GM21515 (cell line): ENCODE data around the gene MICU2.

Experiments used
- ATAC-seq: cut with Tn5 transposase; IDR thresholded peaks from one replicate; pipeline ENCODE4 v1.9.1; 2021; ENCODE audit not compliant: unreplicated experiment

MICU2 gene

DNA sequence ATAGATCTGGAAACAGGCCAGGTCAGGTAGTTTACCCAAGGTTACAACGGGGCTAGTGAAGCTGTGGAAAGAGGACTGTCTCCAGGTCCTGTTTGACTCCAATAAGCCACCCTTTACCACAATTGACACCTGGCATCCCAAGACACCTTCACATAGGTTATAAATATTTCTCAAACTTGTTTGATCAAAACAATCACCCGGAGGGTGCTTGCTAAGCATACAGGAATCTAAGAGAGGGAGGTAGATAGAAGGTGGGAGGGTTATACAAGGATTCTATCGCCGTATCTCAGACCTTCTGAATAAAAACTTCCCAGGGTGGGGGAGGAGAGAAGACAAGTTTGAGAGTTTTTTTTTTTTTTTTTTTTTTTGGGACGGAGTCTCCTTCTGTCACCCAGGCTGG lies 55.4 kb downstream of the MICU2 start:
- no peak for ATAC-seq

DNA sequence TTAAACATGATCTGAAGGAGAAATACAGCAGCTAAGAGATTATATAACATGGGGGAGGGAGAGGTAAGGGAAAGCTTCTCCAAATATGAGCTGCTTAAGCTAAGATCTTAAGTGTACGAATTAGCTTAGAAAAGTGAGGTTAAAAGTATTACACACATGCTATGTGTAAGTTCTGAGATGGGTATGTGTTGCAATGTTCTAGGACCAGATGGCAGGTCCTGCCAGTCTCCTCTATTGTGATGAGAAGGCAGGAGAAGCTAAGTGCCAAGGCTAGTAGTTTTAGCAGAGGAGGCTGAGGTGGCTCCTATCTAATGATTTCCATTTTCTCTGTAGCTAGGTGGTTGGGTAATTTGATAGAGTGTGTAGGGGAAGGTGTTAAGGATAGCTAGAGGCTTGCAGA lies 57.6 kb downstream of the MICU2 start:
- ATAC-seq: no peak

GRCh38 chr13:21544515-21544914 lies 59.5 kb downstream of the MICU2 start:
- ATAC-seq: no peak

- ATAC-seq: no peak
Measured at GRCh38 chr13:21542563-21542962, 61.4 kb downstream of the MICU2 start.

GRCh38 chr13:21541980-21542379 lies 62.0 kb downstream of the MICU2 start:
- no peak for ATAC-seq

DNA sequence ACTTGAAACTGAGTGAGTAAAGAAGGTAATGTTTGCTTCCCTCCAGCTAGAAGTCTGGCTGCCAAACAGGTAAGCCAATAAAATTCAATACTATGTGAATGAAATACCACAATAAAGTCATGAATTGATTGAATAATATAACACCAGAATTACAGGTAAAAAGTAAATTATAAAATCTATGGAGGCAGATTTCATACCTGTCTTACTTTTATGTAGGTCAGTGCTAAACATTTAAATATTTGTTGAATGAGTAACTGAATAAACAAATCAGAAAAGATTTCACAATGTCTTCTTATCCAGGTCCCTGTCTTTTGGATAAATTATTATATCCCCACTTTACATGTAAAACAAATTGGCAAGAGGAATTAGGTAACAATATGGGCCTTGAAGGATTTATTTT lies 62.7 kb downstream of the MICU2 start:
- ATAC-seq: no peak

- ATAC-seq: no peak
Measured at GRCh38 chr13:21539687-21540086, 64.3 kb downstream of the MICU2 start.

- ATAC-seq: no peak
Measured at GRCh38 chr13:21538753-21539152, 65.2 kb downstream of the MICU2 start.

DNA sequence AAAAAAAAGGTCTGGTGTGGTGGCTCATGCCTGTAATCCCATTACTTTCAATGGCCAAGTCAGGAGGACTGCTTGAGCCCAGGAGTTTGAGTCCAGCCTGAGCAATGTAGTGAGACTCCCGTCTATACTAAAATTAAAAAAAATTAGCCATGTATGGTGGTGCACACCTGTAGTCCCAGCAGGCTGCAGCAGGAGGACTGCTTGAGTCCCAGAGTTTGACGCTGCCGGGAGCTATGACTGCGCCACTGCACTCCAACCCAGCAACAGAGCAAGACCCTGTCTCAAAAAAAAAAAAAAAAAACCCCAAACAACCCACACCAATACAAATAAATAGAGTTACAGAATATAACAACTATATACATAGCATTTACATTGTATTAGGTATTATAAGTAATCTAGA lies 65.7 kb downstream of the MICU2 start:
- no peak for ATAC-seq

DNA sequence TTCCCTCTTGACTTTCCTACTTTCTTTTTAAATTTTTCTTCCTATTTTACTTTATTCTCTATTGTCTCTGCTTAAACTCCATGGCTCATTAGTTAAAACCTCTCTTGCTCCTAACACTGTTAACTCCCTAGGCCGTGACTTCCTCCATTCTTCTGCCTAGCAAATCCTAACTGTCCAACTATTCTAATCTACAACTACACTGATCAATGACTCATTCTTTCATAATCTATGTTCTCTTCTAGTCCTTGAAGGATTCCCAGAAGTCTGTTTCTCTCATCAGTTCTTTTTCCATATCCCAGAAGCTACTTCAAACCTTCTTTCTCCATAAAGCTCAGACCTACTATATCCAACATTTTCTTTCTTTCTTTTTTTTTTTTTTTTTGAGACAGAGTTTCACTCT lies 66.9 kb downstream of the MICU2 start:
- no peak for ATAC-seq

- no peak for ATAC-seq
Measured at GRCh38 chr13:21534760-21535159, 69.2 kb downstream of the MICU2 start.

DNA sequence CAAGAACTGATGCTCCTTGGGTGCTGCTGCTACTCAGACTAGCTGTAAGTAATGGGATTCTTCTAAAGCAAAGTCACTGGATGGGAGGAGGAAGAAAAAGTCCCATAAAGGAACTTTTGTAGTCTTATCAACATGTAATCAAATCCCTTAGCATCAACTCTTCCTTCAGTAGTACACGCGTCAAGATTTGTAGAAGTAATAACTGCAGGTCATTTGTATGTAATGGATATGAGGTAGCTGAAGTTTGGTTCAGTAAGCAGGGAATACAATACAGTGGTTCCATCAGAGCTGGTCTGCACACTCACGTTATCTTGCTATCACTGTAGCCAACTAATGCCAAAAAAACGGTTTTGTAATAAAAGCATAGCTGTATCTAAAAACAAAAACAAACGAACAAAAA lies 72.5 kb downstream of the MICU2 start:
- no peak for ATAC-seq

DNA sequence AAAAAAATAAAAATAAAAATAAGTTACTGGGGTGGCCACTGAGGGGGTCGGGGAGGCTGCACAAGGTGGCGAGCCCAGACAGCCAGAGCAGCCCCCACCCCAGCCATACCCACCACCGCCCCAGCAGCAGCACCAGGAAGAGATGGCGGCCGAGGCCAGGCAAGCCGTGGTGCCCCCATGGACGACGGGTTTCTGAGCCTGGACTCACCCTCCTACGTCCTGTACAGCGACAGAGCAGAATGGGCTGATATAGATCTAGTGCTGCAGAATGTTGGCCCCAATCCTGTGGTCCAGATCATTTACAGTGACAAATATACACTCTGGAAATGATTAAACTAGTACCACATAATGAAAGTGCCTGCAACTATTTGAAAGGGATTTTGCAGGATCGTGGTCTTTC lies 73.3 kb downstream of the MICU2 start:
- ATAC-seq: no peak

- ATAC-seq: no peak
Measured at GRCh38 chr13:21529146-21529893, 74.7 kb downstream of the MICU2 start.

GRCh38 chr13:21528616-21529015 lies 75.4 kb downstream of the MICU2 start:
- no peak for ATAC-seq

GRCh38 chr13:21526707-21527540 lies 77.0 kb downstream of the MICU2 start:
- no peak for ATAC-seq

DNA sequence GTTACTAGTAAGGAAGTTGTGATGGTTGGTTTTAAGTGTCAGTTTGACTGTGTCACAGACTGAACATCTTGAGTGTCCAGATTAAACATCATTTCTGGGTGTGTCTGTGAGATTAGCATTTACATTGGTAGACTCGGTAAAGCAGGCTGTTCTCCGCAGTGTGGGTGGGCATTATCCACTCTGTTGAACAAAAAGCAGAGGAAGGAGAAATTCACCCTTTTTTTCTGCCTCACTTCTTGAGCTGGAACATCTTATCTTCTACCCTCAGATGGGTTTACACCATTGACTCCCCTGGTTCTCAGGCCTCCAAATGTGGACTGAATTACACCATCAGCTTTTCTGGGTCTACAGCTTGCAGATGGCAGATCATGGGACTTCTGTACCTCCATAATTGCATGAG lies 81.1 kb downstream of the MICU2 start:
- no peak for ATAC-seq

DNA sequence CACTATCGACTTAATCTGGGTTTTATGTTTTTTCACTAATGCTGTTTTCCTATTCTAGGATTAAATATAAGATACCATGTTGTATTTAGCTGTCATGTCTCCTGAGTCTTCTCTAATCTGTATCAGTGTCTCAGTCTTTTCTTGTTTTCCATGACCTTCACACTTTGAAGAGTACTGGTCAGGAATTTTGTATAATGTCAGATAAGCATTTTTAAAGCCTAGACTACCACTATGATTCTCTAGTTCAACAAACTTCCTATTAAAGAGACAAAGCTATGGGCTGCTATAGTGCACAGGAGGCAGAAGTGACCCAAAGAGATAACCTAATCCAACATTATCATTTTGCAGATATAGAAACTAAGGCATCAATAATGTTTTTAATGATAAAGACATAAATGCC lies 81.8 kb downstream of the MICU2 start:
- no peak for ATAC-seq

DNA sequence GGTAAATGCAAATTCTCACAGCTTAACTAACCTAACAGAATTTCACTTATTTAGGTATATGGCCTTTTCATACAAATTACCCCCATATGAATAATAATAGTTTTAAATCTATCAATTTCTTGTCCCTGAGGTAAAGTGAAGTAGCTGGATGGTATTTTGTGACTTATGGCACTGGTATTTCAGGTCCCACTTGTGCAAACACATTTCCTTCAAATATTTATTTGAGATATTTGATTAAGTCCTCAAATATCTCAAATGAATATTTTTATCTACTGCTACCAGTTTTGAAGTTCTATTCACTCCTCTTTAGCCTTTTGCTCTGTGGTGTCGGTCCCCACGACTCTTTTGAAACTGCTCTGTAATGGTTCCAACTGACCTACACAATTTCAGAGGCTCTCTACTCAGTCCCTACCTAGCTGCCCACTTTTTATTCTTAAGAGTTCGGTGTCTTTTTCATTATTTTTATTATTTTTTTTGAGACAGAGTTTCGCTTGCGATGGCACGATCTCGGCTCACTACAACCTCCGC lies 85.3 kb downstream of the MICU2 start:
- no peak for ATAC-seq

- ATAC-seq: no peak
Measured at GRCh38 chr13:21517576-21517975, 86.4 kb downstream of the MICU2 start.

GRCh38 chr13:21516805-21517204 lies 87.2 kb downstream of the MICU2 start:
- no peak for ATAC-seq

GRCh38 chr13:21511849-21512248 lies 92.1 kb downstream of the MICU2 start:
- no peak for ATAC-seq
